Measurements from ENCODE around the gene TBC1D19. TPM values are rescaled to one million over a fixed set of nuclear protein-coding genes. Genes with fewer than 3 reads are reported as not detected.

The TBC1D19 gene
- total RNA-seq, 1 donor from 2014 or later: 69.9 TPM

Other genes with a start within 250 kb of the TBC1D19 start
- gene CCKAR, start 93.6 kb upstream of the TBC1D19 start, total RNA-seq: 0.19 TPM in 1 of 2 replicates, not detected in the other